ENCODE results near the gene OPRM1. TPM values are rescaled to one million over a fixed set of nuclear protein-coding genes. Genes with fewer than 3 reads are reported as not detected.
"Not testable (repeated sequence)": the region's sequence is repeated elsewhere in the genome, so short reads cannot be mapped to it uniquely, and the experiment has no call there.

The OPRM1 gene
- total RNA-seq, 1 donor from 2014 or later, result 1.2 TPM

DNA sequence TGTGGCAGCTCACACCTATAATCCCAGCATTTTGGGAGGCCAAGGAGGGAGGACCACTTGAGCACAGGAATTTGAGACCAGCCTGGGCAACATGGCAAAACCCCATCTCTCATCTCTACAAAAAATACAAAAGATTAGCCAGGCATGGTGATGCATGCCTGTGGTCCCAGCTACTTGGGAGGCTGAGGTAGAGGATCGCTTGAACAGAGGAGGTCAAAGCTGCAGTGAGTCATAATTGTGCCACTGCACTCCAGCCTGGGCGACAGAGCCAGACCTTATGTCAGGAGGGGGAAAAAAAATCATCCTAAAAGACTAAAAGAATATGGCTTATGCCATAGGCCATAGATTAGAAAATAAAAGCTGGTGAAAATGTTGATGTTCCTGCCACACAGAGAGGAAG, 39.6 kb downstream of the OPRM1 start:
- DNase-seq (ENCODE audit: low spot score in 2 of 2); FAIRE-seq: not testable (repeated sequence)

DNA sequence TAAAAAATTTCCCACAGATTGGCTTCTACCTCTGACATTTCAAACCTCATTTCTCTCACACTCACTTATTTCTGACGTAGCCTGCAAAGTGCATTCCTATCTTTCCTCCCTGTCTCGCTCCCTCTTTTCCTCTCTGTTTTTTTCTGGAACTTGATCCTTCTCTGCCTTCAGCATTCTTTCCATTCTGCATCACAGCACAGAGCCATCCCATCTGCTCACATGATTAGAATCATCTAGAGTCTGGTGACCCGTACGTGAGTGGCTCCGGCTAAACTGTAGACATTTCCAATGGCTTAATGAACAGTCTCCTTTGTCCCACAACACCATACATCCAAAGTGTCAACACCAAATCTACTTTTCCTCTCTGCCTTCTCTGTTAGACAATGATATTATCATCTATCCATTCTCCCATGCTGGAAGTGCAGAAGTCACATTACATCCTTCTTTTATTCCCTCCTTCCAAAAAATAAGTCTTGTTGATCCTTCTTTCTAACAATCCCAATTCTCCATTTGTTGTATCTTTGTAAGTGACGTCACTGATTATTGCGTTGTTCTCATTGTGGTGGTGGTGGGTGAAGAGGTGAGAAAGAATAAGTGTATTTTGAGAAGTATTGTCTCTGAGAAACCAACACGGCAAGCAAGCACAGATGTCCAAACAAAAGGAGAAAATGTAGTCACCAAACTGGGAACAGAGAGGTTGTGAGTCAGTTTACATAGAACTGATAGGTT, 41.6 kb downstream of the OPRM1 start:
- DNase-seq (ENCODE audit: low spot score in 2 of 2) (no peak), FAIRE-seq (no peak)

DNA sequence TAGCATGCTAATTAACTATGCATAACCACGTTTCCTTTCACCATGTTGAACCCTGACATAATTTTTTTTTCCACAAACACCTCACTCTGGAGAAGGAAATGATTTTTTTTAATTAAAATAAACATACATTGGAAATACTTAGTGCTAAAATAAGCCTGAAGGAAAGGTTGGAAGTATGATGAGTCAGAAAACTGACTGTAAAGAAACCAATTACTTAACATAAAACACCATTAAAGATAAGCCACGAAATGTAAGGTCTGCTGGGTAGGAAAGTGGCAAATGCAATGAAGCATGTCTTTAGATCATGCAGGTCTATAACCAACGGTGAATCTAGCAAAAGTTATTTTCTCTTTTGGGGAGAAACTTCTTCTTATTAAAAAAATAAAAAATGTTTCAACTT, 47.5 kb downstream of the OPRM1 start:
- DNase-seq (ENCODE audit: low spot score in 2 of 2) (no peak), FAIRE-seq (no peak)

DNA sequence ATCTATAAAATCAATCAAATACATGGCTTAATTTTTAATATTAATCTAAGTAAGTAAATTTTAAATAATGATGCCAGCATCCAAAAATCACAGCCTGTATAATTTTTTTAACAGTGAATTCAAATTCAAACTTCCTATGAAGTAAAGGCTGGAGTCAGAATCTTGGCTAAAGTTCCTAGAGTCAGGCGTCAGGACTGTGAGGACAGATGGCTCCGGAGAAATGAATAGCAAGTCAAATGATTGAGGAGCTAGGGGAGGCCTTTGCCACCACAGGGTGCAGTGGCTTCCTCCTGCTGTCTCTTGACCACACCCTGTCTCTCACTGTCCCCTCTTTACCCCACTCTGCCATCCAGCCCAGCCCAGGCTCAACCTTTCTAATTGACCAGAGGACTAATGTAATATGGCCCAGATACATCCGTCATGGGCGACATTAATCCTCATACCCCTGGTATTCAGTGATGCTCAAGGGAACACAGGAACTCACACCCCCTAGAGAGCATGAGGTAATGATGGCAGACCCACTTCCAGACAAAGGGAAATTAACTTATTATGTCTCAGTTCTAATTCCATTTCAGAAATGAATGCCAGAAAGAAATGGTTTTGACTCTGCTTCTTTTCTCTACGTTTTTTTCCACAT, 53.4 kb downstream of the OPRM1 start:
- FAIRE-seq, result no peak
- no peak for DNase-seq (ENCODE audit: low spot score in 2 of 2)

DNA sequence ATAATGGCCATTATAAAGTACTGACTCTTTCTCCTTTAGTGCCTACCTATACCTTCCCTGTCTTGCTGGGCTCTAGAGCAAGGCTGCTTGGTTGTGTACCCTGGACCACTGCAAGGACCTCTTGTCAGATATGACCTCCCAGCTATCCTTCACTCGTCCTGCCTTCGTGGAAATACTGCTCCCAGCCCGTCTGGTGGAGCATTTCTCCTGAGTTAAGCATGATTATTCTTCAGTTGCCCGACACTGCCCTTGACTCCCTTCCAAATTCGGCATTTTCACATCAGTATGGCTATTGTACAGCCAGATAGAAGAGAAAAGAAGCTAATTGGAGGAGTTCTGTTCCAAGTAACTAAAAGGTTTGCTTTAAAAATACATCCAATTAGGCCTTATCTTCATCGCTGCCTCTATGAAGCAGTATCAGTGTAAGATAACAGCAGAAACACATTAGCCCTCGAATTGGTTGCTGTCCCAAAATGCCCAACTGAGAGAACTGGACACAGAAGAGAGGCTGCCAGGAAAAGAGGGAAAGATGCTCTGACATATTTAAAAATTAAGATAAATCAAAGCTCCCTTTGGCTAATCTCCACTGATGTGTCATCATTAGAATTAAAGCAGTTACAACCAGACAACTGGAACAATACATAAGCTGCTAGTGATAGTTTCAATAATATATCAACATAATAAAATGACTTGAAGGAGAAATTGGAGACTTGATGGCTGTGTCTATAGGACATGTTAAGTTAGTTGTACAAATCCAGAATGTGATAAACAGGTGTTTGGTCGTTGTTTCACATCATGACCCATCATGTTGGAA, 54.4 kb downstream of the OPRM1 start:
- FAIRE-seq (no peak), DNase-seq (ENCODE audit: low spot score in 2 of 2) (no peak)

DNA sequence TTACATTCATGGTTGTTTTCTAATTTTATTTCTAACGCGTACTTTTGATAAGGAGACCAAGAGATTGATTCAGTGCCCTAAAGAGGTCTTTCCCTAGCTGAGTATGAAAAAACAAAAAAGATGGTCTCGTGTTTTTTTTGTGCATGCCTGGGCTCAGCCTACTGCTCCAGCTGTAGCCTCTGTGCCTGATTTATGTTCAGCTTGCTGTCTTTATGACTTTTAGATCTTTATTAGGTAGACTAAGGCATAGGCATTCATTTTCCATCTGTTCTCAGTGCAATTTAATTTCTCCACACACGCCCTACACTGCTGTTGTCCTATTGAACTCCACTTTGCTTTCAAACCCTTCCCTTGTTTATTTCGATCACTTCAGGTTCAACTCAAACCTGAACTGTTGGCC, 56.5 kb downstream of the OPRM1 start:
- FAIRE-seq, result no peak
- no peak for DNase-seq (ENCODE audit: low spot score in 2 of 2)

DNA sequence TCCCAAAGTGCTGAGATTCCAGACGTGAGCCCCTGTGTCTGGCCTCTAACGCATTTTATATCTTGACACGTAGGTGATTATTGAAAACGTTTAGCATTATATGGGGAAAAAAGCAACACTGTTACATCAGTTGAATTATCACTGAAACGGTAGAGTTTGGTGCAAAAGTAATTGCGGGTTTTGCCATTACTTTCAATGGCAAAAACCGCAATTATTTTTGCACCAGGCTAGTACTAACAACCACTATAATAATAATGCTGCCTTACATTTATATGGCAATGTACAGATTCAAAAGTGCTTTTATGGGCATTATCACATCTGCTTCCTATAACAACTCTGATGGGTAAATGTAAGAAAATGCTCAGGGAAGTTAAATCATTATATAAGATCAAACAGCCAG, 57.3 kb downstream of the OPRM1 start:
- no peak for DNase-seq (ENCODE audit: low spot score in 2 of 2)
- no peak for FAIRE-seq

DNA sequence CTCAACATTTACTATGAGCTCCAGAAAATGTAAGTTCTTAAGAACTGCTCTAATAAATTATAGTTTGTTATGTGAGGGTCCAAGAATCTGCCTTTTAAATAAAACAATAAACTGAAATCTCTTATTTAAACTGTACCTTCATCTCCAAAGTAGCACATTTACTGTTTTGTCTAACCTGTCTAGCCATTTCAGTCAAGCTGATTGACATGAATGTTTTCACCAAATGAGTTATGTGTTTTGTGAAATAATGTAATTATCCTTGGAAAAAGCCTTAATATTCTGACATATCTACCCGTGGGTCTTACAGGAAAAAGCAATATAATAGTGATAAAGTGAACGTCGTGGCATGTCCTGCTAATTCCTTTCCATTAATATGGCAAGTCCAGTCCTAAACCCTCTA, 57.8 kb downstream of the OPRM1 start:
- FAIRE-seq (no peak), DNase-seq (ENCODE audit: low spot score in 2 of 2) (no peak)

DNA sequence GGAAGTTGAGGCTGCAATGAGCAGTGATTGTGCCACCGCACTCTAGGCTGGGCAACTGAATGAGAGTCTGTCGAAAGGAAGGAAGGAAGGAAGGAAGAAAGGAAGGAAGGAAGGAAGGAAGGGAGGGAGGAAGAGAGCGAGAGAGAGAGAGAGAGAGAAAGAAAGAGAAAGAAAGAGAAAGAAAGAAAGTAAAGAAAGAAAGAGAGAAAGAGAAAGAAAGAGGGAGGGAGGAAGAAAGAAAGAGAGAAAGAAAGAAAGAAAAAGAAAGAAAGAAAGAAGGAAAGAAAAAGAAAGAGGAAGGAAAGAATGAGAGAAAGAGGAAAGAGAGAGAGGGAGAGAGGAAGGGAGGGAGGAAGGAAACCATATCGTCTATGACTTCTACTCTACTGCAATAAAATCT, 60.2 kb downstream of the OPRM1 start:
- FAIRE-seq, result no peak
- DNase-seq (ENCODE audit: low spot score in 2 of 2), result no peak

DNA sequence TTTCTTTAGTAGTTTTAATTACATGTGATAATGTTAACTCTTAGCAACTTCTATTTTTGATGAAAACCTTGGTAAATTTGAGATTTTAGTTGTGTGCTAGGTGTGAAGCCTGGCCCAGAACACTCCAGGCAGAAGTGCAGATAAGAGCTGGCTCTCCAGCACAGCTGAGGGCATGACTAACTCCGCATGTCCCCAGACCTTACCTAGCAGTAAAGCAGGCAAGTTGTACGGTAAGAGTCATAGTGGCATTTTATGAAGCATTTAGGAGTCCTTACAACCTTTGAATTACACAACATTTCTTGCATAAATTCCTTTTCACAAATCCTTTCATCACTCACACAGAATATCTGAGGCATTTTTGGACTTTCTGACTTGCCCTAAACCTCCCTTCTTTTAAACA, 67.2 kb downstream of the OPRM1 start:
- DNase-seq (ENCODE audit: low spot score in 2 of 2), result no peak
- FAIRE-seq, result no peak

DNA sequence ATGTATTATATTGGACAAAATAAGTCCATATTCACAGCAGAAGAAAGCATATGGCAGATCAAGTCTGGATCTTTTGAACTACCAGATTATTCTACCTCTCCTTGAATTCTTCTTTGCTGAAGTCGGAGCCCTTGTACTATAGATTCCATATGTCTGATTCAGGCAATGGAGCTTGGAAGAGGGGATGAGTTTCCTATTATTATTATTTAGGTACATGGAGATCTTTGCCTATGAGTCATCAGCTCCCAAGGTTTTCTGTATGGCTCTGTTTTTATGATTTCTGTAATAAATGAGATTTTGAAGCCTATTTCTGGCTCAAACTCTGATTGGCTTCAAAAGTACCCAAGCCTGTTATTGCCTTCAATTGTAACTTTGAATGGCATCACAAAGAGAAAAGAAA, 72.0 kb downstream of the OPRM1 start:
- FAIRE-seq (no peak), DNase-seq (ENCODE audit: low spot score in 2 of 2) (no peak)

DNA sequence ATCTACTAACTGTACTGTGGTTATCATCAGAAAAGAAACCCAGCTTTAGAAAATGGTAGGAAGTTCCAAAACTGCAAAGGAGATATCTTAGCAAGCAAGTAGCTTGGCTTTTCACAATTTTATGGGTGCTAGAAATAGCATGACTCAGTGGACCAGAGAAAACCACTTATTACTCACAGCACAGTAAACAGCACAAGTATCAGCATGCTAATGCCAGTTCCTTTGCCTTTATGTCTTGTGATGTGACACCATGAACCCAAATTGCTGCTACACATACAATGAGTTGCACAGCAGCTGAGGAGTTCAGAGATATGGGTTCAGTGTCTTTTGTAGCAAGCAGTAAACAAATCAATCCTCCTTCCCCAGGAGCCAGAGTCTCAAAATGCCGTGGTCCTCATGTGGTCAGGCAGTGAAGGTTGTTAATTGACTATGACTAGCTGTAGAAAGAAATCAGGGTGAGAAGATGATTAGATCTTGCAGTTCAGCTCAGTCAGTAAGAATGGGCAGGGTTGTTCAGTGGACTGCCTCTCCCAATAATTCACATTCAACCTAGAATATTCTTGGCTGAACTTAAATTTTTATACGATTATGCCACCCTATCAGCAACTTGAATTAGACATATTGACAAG, 73.3 kb downstream of the OPRM1 start:
- no peak for FAIRE-seq
- DNase-seq (ENCODE audit: low spot score in 2 of 2), result no peak

DNA sequence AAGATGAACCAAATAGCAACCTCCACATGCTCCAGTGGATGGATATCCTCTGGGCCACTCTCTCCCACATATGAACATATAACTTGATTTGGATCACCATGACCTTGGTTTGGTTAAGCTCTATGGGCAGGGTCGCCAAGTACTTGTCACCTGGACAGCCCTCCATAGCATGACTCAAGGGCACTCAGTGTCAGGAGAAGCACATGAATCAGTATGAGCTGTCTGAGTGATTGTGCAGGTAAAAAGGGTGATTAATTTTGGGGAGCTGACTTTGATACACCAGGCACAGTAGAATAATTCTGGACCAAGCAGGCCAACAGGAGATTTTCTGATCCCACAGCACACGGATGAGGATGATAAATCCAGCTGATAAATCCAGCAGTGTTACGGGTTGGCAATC, 74.4 kb downstream of the OPRM1 start:
- no peak for FAIRE-seq
- no peak for DNase-seq (ENCODE audit: low spot score in 2 of 2)

DNA sequence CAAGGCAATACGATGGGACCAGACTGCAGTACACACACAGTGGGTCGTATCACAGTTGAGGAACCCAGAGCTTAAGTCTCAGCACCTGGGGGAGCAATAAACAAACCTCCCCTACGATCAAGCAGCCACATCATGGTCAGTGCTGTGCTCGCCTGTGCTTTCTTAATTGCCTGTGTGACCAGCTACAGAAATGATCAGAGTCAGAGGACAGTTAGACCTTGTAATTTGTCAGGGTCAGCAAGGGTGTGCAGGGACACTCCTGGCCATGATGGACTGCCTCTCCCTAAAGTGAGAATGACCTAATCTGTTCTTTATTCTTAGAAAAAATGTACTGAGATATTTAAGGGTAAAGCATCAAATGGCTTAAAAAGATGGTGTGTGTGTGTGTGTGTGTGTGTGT, 78.4 kb downstream of the OPRM1 start:
- FAIRE-seq (no peak), DNase-seq (ENCODE audit: low spot score in 2 of 2) (no peak)

DNA sequence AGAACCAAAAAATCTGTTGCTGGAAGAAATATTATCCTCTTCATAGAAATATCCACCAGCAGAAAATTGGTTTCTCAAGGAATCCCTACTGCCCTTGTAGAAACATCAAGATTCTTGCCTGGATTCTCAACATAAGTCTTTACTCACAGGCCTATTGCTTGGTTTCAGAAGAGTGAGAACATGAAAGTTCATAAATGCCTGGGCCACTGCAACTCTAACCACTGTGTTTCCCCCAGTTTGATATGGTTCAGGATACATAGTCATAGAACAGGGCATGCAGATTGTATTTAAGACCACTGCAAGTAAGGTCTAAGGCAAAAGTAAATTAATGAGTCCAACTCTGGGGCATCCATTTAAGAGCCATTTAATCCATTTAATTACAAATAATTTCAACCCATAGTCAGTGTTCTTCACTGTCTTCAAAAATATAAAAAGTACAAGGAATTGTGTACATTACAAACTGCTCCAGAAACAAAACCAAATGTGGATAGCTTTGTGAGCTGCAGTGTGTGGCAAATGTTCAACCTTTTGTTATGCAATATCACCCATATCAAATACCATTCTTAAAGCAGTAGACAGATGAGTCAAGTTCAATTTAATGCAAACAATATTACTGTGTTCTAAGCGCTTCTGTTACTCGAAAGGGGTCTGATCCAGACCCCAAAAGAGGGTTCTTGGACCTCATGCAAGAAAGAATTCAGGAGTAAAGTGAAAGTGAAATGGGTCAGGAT, 83.3 kb downstream of the OPRM1 start:
- DNase-seq (ENCODE audit: low spot score in 2 of 2), result no peak
- no peak for FAIRE-seq

DNA sequence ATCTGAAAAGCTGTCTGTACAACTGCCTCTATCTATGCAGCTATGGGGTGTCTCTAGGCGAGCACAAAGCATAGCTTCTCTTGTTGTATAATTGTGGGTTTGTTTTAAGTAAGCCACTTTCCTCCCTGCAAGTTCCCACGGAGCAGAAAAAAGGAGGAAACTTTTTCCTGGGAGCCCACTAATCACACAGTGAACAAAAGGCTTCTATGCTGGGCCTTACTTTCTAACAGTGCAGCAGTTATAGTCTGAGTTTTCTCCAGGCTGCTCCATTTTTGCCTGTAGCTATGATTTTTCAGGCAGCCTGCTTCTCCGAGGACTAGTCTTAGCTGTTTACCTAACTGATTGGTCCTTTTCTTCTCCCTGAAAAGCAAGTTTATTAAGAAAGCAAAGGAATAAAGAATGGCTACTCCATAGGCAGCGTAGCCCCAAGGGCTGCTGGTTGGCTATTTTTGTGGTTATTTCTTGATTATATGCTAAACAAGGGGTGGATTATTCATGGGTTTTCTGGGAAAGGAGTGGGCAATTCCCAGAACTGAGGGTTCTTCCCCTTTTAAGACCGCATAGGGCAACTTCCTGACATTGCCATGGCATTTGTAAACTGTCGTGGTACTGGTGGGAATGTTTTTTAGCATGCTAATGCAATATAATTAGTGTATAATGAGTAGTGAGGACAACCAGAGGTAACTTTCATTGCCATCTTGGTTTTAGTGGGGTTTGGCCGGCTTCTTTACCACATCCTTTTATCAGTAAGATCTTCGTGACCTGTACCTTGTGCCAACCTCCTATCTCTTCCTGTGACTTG, 84.3 kb downstream of the OPRM1 start:
- DNase-seq (ENCODE audit: low spot score in 2 of 2) (no peak), FAIRE-seq (no peak)

DNA sequence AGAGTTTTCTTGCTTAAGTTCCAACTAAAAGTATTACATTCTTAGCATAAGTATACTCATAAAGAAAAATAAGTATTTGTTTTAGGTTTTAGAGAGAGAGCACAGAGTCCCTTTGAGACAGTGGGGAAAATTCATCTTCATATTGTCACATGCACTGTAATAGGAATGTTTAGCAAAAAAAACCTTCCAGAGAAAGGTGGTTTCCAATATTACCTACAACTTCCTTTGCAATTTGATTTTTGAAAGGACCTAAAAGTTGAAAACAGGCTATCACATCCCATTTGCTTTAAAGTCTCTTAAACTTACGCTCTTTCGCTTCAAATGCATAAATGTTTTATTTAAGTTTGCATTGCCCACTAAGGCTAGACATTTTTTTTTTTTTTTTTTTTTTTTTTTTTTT, 86.4 kb downstream of the OPRM1 start:
- DNase-seq (ENCODE audit: low spot score in 2 of 2), result no peak
- no peak for FAIRE-seq

DNA sequence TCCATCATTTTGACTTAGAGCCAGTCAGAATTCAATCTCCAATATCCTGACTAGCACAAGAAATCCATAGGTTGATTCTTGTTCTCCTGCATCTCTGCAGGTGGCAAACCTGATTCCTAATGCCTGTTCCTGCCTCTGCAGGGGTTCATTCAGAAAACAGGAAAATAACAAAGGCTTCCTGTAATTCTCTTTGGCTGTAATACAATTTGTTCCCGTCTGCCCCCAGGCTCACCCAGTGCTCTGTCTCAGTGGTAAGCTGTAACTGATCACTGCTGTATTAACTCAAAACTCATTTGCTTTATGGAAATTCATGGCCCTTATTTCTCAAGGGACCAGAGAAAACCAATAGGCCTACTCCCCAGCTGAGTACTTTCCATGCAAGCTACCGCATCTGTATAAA, 88.6 kb downstream of the OPRM1 start:
- DNase-seq (ENCODE audit: low spot score in 2 of 2), result no peak
- FAIRE-seq, result no peak

DNA sequence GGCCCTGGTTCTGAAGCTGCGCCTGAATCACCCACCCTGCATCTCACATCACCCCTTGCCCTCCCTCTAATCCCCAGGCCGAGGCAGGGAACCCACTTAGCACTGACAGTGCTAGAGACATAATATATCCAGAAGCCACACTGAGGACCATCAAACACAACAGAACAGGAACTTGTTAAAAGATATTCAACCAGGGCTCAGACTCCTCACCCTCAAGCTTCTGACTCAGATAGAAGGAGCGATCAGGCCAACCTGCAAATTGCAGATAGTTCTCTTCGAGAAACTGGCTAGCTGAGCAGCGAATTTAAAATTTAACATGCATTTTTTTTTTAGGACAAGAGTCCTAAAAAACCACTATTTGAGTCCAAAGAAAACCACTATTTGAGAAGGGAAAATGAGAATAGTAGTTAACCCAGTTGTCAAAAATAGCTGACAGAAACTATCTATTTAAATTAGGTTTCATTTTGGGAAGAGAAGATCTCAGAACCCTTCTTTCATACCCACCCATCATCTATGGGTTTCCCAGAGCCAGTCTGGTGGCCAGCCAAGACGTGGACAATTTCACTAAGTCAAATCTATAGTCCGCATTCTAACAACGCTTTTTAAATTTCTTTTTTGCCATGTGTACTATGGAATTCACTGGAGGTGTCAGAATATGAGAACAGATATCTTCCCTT, 95.6 kb downstream of the OPRM1 start:
- FAIRE-seq, result no peak
- no peak for DNase-seq (ENCODE audit: low spot score in 2 of 2)

Measured in frontal cortex (tissue), 4 donors.